GM12892 (cell line): Measurements from ENCODE around the gene HEPHL1.
A peak's percentile ranks its signal among the peaks of the same experiment; 100 is the strongest.

Source experiments
- DNase-seq: peaks from one replicate; pipeline ENCODE4 v3.0.0; 2011; ENCODE audit not compliant: insufficient read length
- FAIRE-seq: peaks from 2 replicates; lab custom pipeline; 2011; peaks lifted over from hg19 to GRCh38; lab: Jason Lieb, UNC
- POLR2A ChIP-seq: IDR thresholded peaks from 2 replicates; pipeline ENCODE4 v1.6.1; 2011; ENCODE audit warnings: low read depth, low read length, control low read depth
- POLR2AphosphoS5 ChIP-seq: IDR thresholded peaks from 2 replicates; pipeline ENCODE4 v1.6.1; 2011; ENCODE audit warnings: low read depth, low read length, control low read depth
- TAF1 ChIP-seq: IDR thresholded peaks from 2 replicates; pipeline ENCODE4 v1.6.1; 2011; ENCODE audit warnings: low read depth, mild to moderate bottlenecking, control low read depth, low read length, borderline replicate concordance

Gene HEPHL1

GRCh38 chr11:94060401-94060800 lies 39.2 kb downstream of the HEPHL1 start:
- DNase-seq = no peak
- FAIRE-seq = no peak
- TF ChIP-seq TAF1 = no peak
- no peak for TF ChIP-seq POLR2A
- TF ChIP-seq POLR2AphosphoS5 = no peak

DNA sequence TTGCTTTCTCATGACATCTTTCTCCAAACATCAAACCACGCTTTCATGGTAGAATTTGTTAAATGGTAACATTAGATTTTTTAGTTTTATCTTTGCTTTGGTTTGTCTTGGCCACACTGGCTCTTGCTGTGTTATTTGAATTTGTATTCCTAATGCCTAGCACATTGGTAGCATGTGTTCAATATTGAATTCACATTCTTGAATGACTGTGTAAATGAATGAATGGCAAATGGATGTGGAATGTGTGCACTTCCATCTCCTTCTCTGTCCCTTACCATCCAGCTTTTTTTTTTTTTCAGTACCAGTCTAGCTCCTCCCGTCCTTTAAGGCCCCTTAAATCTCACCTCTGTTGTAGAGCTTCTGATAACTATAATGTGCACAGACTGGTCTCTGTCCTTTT lies 41.2 kb downstream of the HEPHL1 start:
- FAIRE-seq = no peak
- DNase-seq = no peak
- TF ChIP-seq POLR2A = no peak
- no peak for TF ChIP-seq POLR2AphosphoS5
- no peak for TF ChIP-seq TAF1

GRCh38 chr11:94066901-94067429 lies 45.8 kb downstream of the HEPHL1 start:
- DNase-seq (no peak), FAIRE-seq (no peak)
- no peak for TF ChIP-seq POLR2A
- no peak for TF ChIP-seq TAF1
- TF ChIP-seq POLR2AphosphoS5 = no peak

- TF ChIP-seq POLR2A (no peak), TAF1 (no peak), POLR2AphosphoS5 (no peak)
- DNase-seq (no peak), FAIRE-seq (no peak)
Measured at GRCh38 chr11:94068764-94069163, 47.6 kb downstream of the HEPHL1 start.

- DNase-seq (no peak), FAIRE-seq (no peak)
- TF ChIP-seq TAF1 = no peak
- TF ChIP-seq POLR2AphosphoS5 = no peak
Measured at GRCh38 chr11:94077552-94078293, 56.6 kb downstream of the HEPHL1 start.

DNA sequence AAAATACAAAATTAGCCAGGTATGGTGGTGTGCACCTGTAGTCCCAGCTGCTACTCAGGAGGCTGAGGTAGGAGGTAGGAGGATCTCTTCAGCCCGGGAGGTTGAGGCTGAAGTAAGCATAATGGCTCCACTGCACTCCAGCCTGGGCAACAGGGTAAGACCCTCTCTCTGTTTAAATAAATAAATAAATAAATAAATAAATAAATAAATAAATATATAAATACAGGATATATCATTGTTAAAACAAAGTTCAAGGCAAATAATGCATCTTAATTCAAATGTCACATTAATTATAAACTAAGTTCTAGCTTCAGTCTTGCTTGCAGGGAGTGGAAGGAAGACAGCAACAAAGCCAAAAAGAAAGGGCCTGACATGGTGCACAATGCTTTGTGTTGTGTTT lies 63.0 kb downstream of the HEPHL1 start:
- FAIRE-seq = no peak

DNA sequence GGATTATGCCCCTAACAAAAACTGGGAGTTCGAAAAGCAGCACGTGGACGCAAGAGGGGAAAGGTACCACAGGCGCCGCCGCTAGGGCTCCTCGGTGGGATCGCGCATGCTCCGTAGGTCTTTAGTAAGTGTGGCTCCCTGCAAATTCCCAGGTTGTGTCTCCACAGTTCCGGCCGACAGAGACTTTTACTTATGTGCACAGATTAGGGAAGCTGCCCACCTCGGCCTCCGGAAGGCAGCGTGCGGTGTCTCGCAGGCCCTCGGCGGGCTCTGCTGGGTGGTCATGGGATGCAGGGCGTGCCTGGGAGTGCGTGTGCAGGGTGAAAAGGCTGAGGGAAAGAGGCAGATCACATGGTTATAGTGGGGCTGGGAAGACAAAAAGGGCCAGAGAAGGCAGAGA lies 67.8 kb downstream of the HEPHL1 start:
- TF ChIP-seq POLR2A (no peak), POLR2AphosphoS5 (no peak), TAF1 (no peak)
- FAIRE-seq (no peak), DNase-seq (no peak)

More for the DNA sequence above, 63.0 kb downstream of the HEPHL1 start:
- TF ChIP-seq TAF1 (no peak), POLR2AphosphoS5 (no peak), POLR2A (no peak)
- DNase-seq = no peak

GRCh38 chr11:94089341-94089740 lies 68.2 kb downstream of the HEPHL1 start:
- no peak for TF ChIP-seq TAF1
- FAIRE-seq (no peak), DNase-seq (no peak)

DNA sequence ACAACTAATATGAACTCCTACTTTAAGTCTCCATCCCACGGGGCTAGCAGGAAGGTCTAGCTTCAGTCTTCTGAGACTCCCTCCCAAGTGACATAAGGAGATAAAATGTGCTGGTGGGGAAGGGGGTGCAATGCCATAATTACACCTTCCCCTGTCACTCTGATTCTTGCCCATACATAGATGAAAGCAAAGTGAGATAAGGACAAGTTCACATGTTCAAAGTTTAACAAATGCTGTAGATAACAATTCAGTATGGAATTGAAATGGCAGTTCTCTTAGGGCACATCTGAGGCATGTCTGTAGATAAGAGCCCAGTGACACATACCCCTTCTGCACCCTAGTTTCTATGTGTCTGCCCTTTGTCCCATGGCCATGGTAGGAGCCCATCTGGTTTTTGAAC lies 69.2 kb downstream of the HEPHL1 start:
- FAIRE-seq (peak; percentile 9), DNase-seq (no peak)
- TF ChIP-seq POLR2AphosphoS5 (no peak), TAF1 (no peak), POLR2A (no peak)

GRCh38 chr11:94091091-94091490 lies 69.9 kb downstream of the HEPHL1 start:
- no peak for FAIRE-seq

DNA sequence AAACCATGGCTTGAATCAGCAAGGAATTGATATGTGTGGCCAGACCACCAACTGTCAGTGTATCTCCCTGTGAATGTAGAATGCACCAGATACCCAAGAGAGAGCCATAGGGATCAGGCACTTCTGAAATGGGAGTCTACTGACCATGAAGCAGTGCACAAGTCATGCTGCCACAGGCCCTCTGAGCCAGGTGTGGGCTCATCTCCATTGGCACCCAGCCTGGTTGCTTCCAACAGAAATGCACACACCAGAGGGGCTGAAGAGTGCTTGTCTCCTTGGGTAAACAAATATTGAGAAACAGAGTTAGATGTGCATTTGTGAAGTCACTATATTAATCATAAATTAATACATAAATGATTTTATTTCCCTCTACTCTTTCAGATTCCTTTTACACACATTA lies 79.1 kb downstream of the HEPHL1 start:
- DNase-seq (no peak), FAIRE-seq (no peak)
- TF ChIP-seq POLR2AphosphoS5 (no peak), POLR2A (no peak), TAF1 (no peak)

More at GRCh38 chr11:94091091-94091490, 69.9 kb downstream of the HEPHL1 start:
- DNase-seq = no peak
- TF ChIP-seq POLR2AphosphoS5 (no peak), POLR2A (no peak), TAF1 (no peak)

GRCh38 chr11:94103471-94103870 lies 82.3 kb downstream of the HEPHL1 start:
- TF ChIP-seq TAF1 = no peak
- DNase-seq (no peak), FAIRE-seq (no peak)

DNA sequence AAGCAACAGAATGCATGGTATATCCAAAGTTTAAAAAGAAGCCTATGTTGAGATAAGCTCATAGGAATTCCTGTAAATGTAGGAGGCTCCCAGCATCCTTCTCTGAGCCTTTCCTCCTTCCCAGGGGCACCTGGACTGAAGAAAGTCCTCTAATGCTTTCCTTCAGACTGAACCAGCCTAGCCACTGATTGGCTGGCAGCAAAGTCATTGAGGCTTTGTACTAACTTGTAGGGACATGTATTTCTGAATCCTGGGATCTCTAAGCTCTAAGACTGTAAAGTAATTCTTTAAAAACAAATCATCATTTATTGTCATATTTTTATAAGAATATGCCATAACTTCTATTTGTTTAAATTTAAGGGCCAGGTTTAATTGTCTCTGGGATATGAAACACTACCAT lies 83.6 kb downstream of the HEPHL1 start:
- DNase-seq = no peak
- FAIRE-seq = no peak
- no peak for TF ChIP-seq TAF1
- TF ChIP-seq POLR2AphosphoS5 = no peak
- TF ChIP-seq POLR2A = no peak

DNA sequence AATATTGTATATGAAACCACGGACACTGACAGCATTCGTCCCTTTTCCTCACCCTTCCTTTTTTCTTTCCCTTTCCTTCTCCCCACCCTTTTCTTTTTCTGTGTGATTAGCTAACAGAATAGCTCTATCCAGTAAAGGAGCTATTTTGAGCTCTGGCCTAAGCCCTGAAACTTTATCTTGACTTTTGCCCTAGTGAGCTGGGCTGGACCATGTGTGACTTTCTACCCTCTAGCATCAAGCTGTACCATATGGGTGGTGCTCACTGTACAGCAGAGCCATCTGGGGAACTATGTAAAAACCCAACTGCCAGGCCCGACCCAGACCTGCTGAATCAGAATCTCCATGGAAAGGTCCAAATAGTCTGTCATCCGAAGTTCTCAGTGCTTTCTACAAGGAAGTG lies 85.6 kb downstream of the HEPHL1 start:
- TF ChIP-seq POLR2A (no peak), POLR2AphosphoS5 (no peak), TAF1 (no peak)
- no peak for FAIRE-seq
- DNase-seq = no peak
